ENCODE data around the gene TNP2.
"Not testable (repeated sequence)": the region's sequence is repeated elsewhere in the genome, so short reads cannot be mapped to it uniquely, and the experiment has no call there.

Gene TNP2

GRCh38 chr16:11299865-11300559, 30.9 kb upstream of the TNP2 start:
- DNase-seq: no peak

GRCh38 chr16:11298950-11299547, 29.9 kb upstream of the TNP2 start:
- not testable (repeated sequence) for DNase-seq

- DNase-seq: no peak
Measured at GRCh38 chr16:11298143-11298900, 29.2 kb upstream of the TNP2 start.

- peak; percentile 79 to 82 for DNase-seq
Measured at GRCh38 chr16:11297492-11298142, 28.5 kb upstream of the TNP2 start.

- no peak for DNase-seq
Measured at GRCh38 chr16:11296706-11297491, 27.8 kb upstream of the TNP2 start.

- no peak for DNase-seq
Measured at GRCh38 chr16:11296351-11296705, 27.2 kb upstream of the TNP2 start.

GRCh38 chr16:11295672-11296071, 26.5 kb upstream of the TNP2 start:
- no peak for DNase-seq

- no peak for DNase-seq
Measured at GRCh38 chr16:11292076-11292748, 23.1 kb upstream of the TNP2 start.

GRCh38 chr16:11291091-11291703, 22.1 kb upstream of the TNP2 start:
- no peak for DNase-seq

GRCh38 chr16:11290102-11290893, 21.2 kb upstream of the TNP2 start:
- DNase-seq: no peak

GRCh38 chr16:11289696-11290095, 20.6 kb upstream of the TNP2 start:
- DNase-seq: not testable (repeated sequence)

- DNase-seq: no peak
Measured at GRCh38 chr16:11289202-11289601, 20.1 kb upstream of the TNP2 start.

- DNase-seq: no peak
Measured at GRCh38 chr16:11285842-11286241, 16.7 kb upstream of the TNP2 start.

- DNase-seq: peak in 1 of 2 experiments; percentile 15
Measured at GRCh38 chr16:11283820-11284248, 14.7 kb upstream of the TNP2 start.

- DNase-seq: no peak
Measured at GRCh38 chr16:11280616-11281522, 11.7 kb upstream of the TNP2 start, which contains the start of gene PRM1. Gene PRM1, minus strand, starts transcription at chr16:11281330. Its CDS starts 92 bp downstream, at chr16:11281238.

- DNase-seq: no peak
Measured at GRCh38 chr16:11278681-11279628, 9.8 kb upstream of the TNP2 start.

- no peak for DNase-seq
Measured at GRCh38 chr16:11277607-11278337, 8.6 kb upstream of the TNP2 start.

All from AML-193 (cell line).